Sigmoid colon (tissue), 7 donors: ENCODE results near the gene ABCA1. TPM values are rescaled to one million over a fixed set of nuclear protein-coding genes. Genes with fewer than 3 reads are reported as not detected.
"Not testable (repeated sequence)": the region's sequence is repeated elsewhere in the genome, so short reads cannot be mapped to it uniquely, and the experiment has no call there.

ENCODE experiments used
- DNase-seq: peaks from one replicate; pipeline ENCODE4 v3.0.0-alpha.2; 2019
- H3K27ac ChIP-seq, 4 donors: fragments of 200-600 bp; sonication (generic); one replicate each; pipeline ENCODE4 v1.5.1; 2016 to 2019; ENCODE audit warnings: mild to moderate bottlenecking in 1 of 4
- H3K27me3 ChIP-seq, 3 donors: fragments of 200-600 bp; sonication (generic); one replicate each; pipeline ENCODE4 v1.5.1; 2019; ENCODE audit warnings: mild to moderate bottlenecking in 1 of 3
- H3K36me3 ChIP-seq, 4 donors: fragments of 200-600 bp; sonication (generic); one replicate each; pipeline ENCODE4 v1.5.1; 2016 to 2019
- H3K4me1 ChIP-seq, 4 donors: fragments of 200-600 bp; sonication (generic); one replicate each; pipeline ENCODE4 v1.5.1; 2017 to 2019
- H3K4me3 ChIP-seq, 4 donors: fragments of 200-600 bp; sonication (generic); one replicate each; pipeline ENCODE4 v1.5.1; 2017 to 2019; ENCODE audit warnings: mild to moderate bottlenecking in 2 of 4, moderate library complexity in 1 of 4
- H3K9me3 ChIP-seq, 4 donors: fragments of 200-600 bp in 3 of 4; sonication (generic) in 3 of 4; one replicate each; pipeline versions ENCODE4 v1.5.1 to v1.6.1; 2013 to 2019
- EP300 ChIP-seq, 4 donors: sonication (generic); formaldehyde crosslinking; IDR thresholded peaks; one replicate each; pipeline ENCODE4 v1.6.1; 2017; ENCODE audit warnings: antibody characterized with exemption in 4 of 4
- POLR2A ChIP-seq, 2 donors: fragments of 450-650 bp; IDR thresholded peaks; one replicate each; pipeline ENCODE4 v1.6.1; 2016; ENCODE audit warnings: antibody characterized with exemption in 2 of 2, mild to moderate bottlenecking in 2 of 2, moderate library complexity in 2 of 2
- POLR2AphosphoS5 ChIP-seq, 4 donors: sonication (generic); formaldehyde crosslinking; IDR thresholded peaks; one replicate each; pipeline ENCODE4 v1.6.1; 2017; ENCODE audit warnings: antibody characterized with exemption in 4 of 4
- WGBS, 2 donors: extraction: QIAGEN DNeasy Blood & Tissue Kit; methylation state at CpG; one replicate each; pipeline ENCODE4 v1.1.7; 2013; 5-methylcytosine and 5-hydroxymethylcytosine counted together
- intact Hi-C: fragments of 100-400 bp; cut with DNase I; formaldehyde crosslinking; loops from one replicate; pipeline ENCODE4 v1.15.1; 2023
- polyA plus RNA-seq, 3 donors: library from polyadenylated mRNA; stranded (reverse); fragments of 200-250 nt; gene quantifications; one replicate each; pipeline ENCODE4 v1.2.3, GENCODE V29; 2013
- total RNA-seq, 4 donors: library from RNA; depleted of rRNA; stranded (reverse); fragments of >200 nt; gene quantifications; one replicate each; pipeline ENCODE4 v1.1.0, GENCODE V29; 2016
- TF ChIP-seq, protein P1 (sequence below), 4 experiments: fragments of 450-650 bp in 3 of 4; fragments of 200-600 bp in 1 of 4; IDR thresholded peaks; one replicate each; pipeline ENCODE4 v1.5.1; 2016 to 2019; ENCODE audit warnings: antibody characterized with exemption in 4 of 4, mild to moderate bottlenecking in 3 of 4, moderate library complexity in 2 of 4
- donor health status: healthy with polysubstance abuse.
- donor health status: Bipolar disorder and iron deficiency.
- donor health status: healthy.

ABCA1 gene
- total and polyA plus RNA-seq, 7 donors, result 2.4 to 110 (median 76.7) TPM

GRCh38 chr9:104961238-104961637 lies 33.3 kb upstream of the ABCA1 start:
- no peaks in the 10 kb centered on the region for H3K27me3 ChIP-seq
- no peaks in the 10 kb centered on the region for H3K9me3 ChIP-seq
- no peaks in the 10 kb centered on the region for H3K36me3 ChIP-seq
- H3K4me3 ChIP-seq, result no peak overlapping the region
- peaks cover 0 to 12% (median 10%) of the 10 kb centered on the region in 4 donors for H3K4me1 ChIP-seq
- intact Hi-C loops, result no loop called here
- DNase-seq, result no peak
- WGBS, 2 donors, result 38 to 59% methylated on average over 5 of the region's 5 CpGs
- no peak overlapping the region for H3K27ac ChIP-seq
- TF ChIP-seq EP300 (IDR thresholded peaks at IDR 0.05), result no peak
- TF ChIP-seq, protein P1, sequence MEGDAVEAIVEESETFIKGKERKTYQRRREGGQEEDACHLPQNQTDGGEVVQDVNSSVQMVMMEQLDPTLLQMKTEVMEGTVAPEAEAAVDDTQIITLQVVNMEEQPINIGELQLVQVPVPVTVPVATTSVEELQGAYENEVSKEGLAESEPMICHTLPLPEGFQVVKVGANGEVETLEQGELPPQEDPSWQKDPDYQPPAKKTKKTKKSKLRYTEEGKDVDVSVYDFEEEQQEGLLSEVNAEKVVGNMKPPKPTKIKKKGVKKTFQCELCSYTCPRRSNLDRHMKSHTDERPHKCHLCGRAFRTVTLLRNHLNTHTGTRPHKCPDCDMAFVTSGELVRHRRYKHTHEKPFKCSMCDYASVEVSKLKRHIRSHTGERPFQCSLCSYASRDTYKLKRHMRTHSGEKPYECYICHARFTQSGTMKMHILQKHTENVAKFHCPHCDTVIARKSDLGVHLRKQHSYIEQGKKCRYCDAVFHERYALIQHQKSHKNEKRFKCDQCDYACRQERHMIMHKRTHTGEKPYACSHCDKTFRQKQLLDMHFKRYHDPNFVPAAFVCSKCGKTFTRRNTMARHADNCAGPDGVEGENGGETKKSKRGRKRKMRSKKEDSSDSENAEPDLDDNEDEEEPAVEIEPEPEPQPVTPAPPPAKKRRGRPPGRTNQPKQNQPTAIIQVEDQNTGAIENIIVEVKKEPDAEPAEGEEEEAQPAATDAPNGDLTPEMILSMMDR (IDR thresholded peaks at IDR 0.05), result no peak
- no peak for TF ChIP-seq POLR2A (IDR thresholded peaks at IDR 0.05)
- TF ChIP-seq POLR2AphosphoS5 (IDR thresholded peaks at IDR 0.05), result no peak

GRCh38 chr9:104960662-104961061 lies 32.7 kb upstream of the ABCA1 start:
- TF ChIP-seq POLR2AphosphoS5 (IDR thresholded peaks at IDR 0.05), result no peak
- TF ChIP-seq POLR2A (IDR thresholded peaks at IDR 0.05), result no peak
- no peak for TF ChIP-seq EP300 (IDR thresholded peaks at IDR 0.05)
- TF ChIP-seq, protein P1 (IDR thresholded peaks at IDR 0.05), result no peak
- Histone ChIP-seq H3K9me3 (no peaks in the 10 kb centered on the region), H3K4me3 (no peak overlapping the region), H3K36me3 (no peaks in the 10 kb centered on the region), H3K27me3 (no peaks in the 10 kb centered on the region), H3K27ac (no peak overlapping the region), H3K4me1 (peaks cover 0 to 12% (median 10%) of the 10 kb centered on the region in 4 donors)
- intact Hi-C loops, result no loop called here
- WGBS, 2 donors, result 45 to 66% methylated on average over 2 of the region's 2 CpGs
- DNase-seq, result no peak

GRCh38 chr9:104958751-104959150 lies 30.8 kb upstream of the ABCA1 start:
- TF ChIP-seq POLR2A (IDR thresholded peaks at IDR 0.05) (no peak), EP300 (IDR thresholded peaks at IDR 0.05) (no peak), POLR2AphosphoS5 (IDR thresholded peaks at IDR 0.05) (no peak)
- TF ChIP-seq, protein P1 (IDR thresholded peaks at IDR 0.05), result no peak
- Histone ChIP-seq H3K4me3 (no peak overlapping the region), H3K9me3 (no peaks in the 10 kb centered on the region), H3K4me1 (peaks cover 0 to 12% (median 10%) of the 10 kb centered on the region in 4 donors), H3K36me3 (no peaks in the 10 kb centered on the region), H3K27ac (no peak overlapping the region), H3K27me3 (no peaks in the 10 kb centered on the region)
- intact Hi-C loops, result no loop called here
- whole genome bisulfite sequencing, 2 donors, result 58 to 70% methylated on average over 1 of the region's 1 CpG
- no peak for DNase-seq

- peaks cover 0 to 12% (median 10%) of the 10 kb centered on the region in 4 donors for H3K4me1 ChIP-seq
- 72 to 79% methylated on average over 4 of the region's 4 CpGs for WGBS, 2 donors
- H3K27ac ChIP-seq, intact Hi-C loops, H3K36me3 ChIP-seq, H3K9me3 ChIP-seq, H3K4me3 ChIP-seq, H3K27me3 ChIP-seq, DNase-seq: not testable (repeated sequence)
Observed at GRCh38 chr9:104958006-104958405, 30.1 kb upstream of the ABCA1 start.

- WGBS, 2 donors, result 86 to 89% methylated on average over 4 of the region's 4 CpGs
- intact Hi-C loops, result no loop called here
- Histone ChIP-seq H3K4me1 (peaks cover 0 to 15% (median 8%) of the 10 kb centered on the region in 4 donors), H3K4me3 (no peak overlapping the region), H3K27ac (peak overlapping the region in 3 of 4 donors; percentile 55 to 65 (median 63)), H3K36me3 (no peaks in the 10 kb centered on the region), H3K27me3 (no peaks in the 10 kb centered on the region), H3K9me3 (no peaks in the 10 kb centered on the region)
- TF ChIP-seq EP300 (IDR thresholded peaks at IDR 0.05), result peak in 1 of 4 donors; percentile 16
- no peak for TF ChIP-seq POLR2A (IDR thresholded peaks at IDR 0.05)
- TF ChIP-seq POLR2AphosphoS5 (IDR thresholded peaks at IDR 0.05), result peak in 3 of 4 donors; percentile 68 to 81 (median 68)
- DNase-seq, result peak; percentile 79
Observed at GRCh38 chr9:104951487-104951886, 23.5 kb upstream of the ABCA1 start.

GRCh38 chr9:104950838-104951237 lies 22.9 kb upstream of the ABCA1 start:
- H3K27me3 ChIP-seq, result no peaks in the 10 kb centered on the region
- DNase-seq, result no peak
- no peaks in the 10 kb centered on the region for H3K36me3 ChIP-seq
- no peaks in the 10 kb centered on the region for H3K9me3 ChIP-seq
- peak overlapping the region in 1 of 4 donors; percentile 63 for H3K27ac ChIP-seq
- no peak for TF ChIP-seq POLR2AphosphoS5 (IDR thresholded peaks at IDR 0.05)
- no peak for TF ChIP-seq EP300 (IDR thresholded peaks at IDR 0.05)
- no peak for TF ChIP-seq POLR2A (IDR thresholded peaks at IDR 0.05)
- TF ChIP-seq, protein P1 (IDR thresholded peaks at IDR 0.05), result no peak
- H3K4me3 ChIP-seq, result no peak overlapping the region
- intact Hi-C loops, result no loop called here
- peaks cover 0 to 15% (median 8%) of the 10 kb centered on the region in 4 donors for H3K4me1 ChIP-seq
- 96% methylated on average over 4 of the region's 4 CpGs for WGBS, 2 donors
